CD4-positive, alpha-beta T cell treated with Interleukin-15 for 4 hours (primary cell): Measurements from ENCODE around the gene LIMS3.
"Not testable (repeated sequence)": the region's sequence is repeated elsewhere in the genome, so short reads cannot be mapped to it uniquely, and the experiment has no call there.

ENCODE experiments used
- DNase-seq: peaks from one replicate; pipeline ENCODE4 v3.0.0-alpha.2; 2020; ENCODE audit warnings: low spot score

LIMS3 gene

GRCh38 chr2:109924481-109924880, 26.0 kb downstream of the LIMS3 start:
- DNase-seq, result not testable (repeated sequence)

GRCh38 chr2:109927803-109928202, 29.3 kb downstream of the LIMS3 start:
- not testable (repeated sequence) for DNase-seq

GRCh38 chr2:109929222-109929621, 30.7 kb downstream of the LIMS3 start:
- not testable (repeated sequence) for DNase-seq

GRCh38 chr2:109936534-109936933, 38.0 kb downstream of the LIMS3 start:
- not testable (repeated sequence) for DNase-seq

GRCh38 chr2:109945362-109945761, 46.9 kb downstream of the LIMS3 start:
- DNase-seq, result not testable (repeated sequence)

- not testable (repeated sequence) for DNase-seq
Observed at GRCh38 chr2:109947262-109947958, 48.9 kb downstream of the LIMS3 start.

- not testable (repeated sequence) for DNase-seq
Observed at GRCh38 chr2:109947959-109948520, 49.6 kb downstream of the LIMS3 start.

GRCh38 chr2:109950146-109950843, 51.8 kb downstream of the LIMS3 start:
- DNase-seq, result not testable (repeated sequence)

GRCh38 chr2:109963942-109964341, 65.5 kb downstream of the LIMS3 start:
- DNase-seq, result not testable (repeated sequence)

- not testable (repeated sequence) for DNase-seq
Observed at GRCh38 chr2:109965482-109965881, 67.0 kb downstream of the LIMS3 start.

- DNase-seq, result not testable (repeated sequence)
Observed at GRCh38 chr2:109966107-109966736, 67.7 kb downstream of the LIMS3 start.

- DNase-seq, result not testable (repeated sequence)
Observed at GRCh38 chr2:109966858-109967257, 68.4 kb downstream of the LIMS3 start.

GRCh38 chr2:109969864-109970263, 71.4 kb downstream of the LIMS3 start:
- not testable (repeated sequence) for DNase-seq

- not testable (repeated sequence) for DNase-seq
Observed at GRCh38 chr2:109971710-109972109, 73.2 kb downstream of the LIMS3 start.
